ENCODE results near the gene CYLD.

GRCh38 chr16:50789757-50790156 lies 47.9 kb downstream of the CYLD start:
- TF ChIP-seq CTCF (IDR thresholded peaks at IDR 0.05; ENCODE audit: extremely low read depth in 1 of 2, insufficient read depth in 1 of 2, low read depth in 1 of 2, low read length in 2 of 2) = no peak
- TF ChIP-seq FOS (IDR thresholded peaks at IDR 0.05; ENCODE audit: borderline replicate concordance, insufficient read depth, low read length) = no peak
- no peak for TF ChIP-seq POLR2A (IDR thresholded peaks at IDR 0.05; ENCODE audit: low read depth, low read length)
- no peak for TF ChIP-seq MAX (IDR thresholded peaks at IDR 0.05; ENCODE audit: insufficient read depth, insufficient read length)
- no peak for TF ChIP-seq EZH2 (IDR thresholded peaks at IDR 0.05; ENCODE audit: borderline replicate concordance, low read depth, low read length, severe bottlenecking)
- no peak for TF ChIP-seq POLR2AphosphoS5 (IDR thresholded peaks at IDR 0.05; ENCODE audit: insufficient read depth, low read depth, low read length)
- no peak for TF ChIP-seq JUN (IDR thresholded peaks at IDR 0.05; ENCODE audit: borderline replicate concordance, insufficient read depth, insufficient read length, low read depth)

Data from endothelial cell of umbilical vein (primary cell).